Measurements from ENCODE around the gene BRD9. TPM values are rescaled to one million over a fixed set of nuclear protein-coding genes. Genes with fewer than 3 reads are reported as not detected.
"Not testable (repeated sequence)": the region's sequence is repeated elsewhere in the genome, so short reads cannot be mapped to it uniquely, and the experiment has no call there.

Gene BRD9
- total RNA-seq, 1 experiment from 2014 or later, result 77.6 TPM

DNA sequence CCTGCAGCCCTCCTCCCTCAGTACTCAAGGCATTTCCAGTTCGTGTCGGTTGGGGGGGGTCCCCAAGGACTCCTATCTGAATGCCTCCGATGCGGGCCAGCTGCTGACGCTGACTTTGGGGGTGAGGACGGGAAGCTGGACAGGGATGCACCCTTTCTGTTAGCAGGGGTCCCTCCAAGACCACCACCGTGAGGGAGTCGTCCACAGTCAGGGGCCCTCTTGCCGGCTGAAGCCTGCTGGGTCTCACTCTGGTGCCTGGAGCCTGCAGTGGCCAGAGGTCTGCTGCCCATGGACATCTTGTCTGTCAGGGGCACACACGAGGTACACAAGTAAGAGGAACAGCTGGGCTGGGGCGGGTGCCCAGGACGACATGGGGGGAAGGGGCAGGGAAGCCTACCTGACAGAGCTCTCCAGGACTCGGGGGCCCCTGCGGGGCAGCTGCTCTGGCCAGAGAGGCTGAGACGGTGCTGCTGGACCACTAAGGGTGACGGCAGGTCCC is 32.8 kb downstream of the BRD9 start:
- Histone ChIP-seq H3K4me1 (replicated peaks) (no peaks in the 10 kb centered on the region), H3K36me3 (peaks cover 42% of the 10 kb centered on the region), H3K27me3 (replicated peaks) (no peaks in the 10 kb centered on the region), H3K27ac (no peak overlapping the region), H3K9me3 (replicated peaks) (no peaks in the 10 kb centered on the region), H3K4me3 (no peak overlapping the region)
- no peak for DNase-seq (ENCODE audit: low read depth in 1 of 2, low spot score in 2 of 2)

DNA sequence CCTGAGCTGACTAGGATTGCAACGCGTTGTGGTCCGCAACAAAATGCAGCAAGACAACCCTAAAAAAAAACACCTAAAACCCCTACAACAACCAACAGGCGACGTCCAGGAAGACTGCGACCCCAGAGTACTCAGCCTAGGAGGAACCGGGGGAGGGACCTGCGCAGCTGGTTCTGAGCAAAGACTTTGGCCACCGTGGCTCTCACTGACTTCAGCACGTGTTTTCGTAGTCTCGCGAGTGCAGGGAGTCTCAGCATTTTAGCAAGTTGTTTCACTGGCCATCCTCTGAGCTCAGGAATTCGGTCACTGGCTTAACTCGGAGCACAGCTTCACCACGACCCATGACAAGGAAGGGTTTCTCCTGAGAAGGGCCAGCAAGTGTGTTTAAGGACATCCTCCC is 33.2 kb downstream of the BRD9 start:
- H3K27ac ChIP-seq, result no peak overlapping the region
- H3K27me3 ChIP-seq (replicated peaks), result no peaks in the 10 kb centered on the region
- H3K9me3 ChIP-seq (replicated peaks), result no peaks in the 10 kb centered on the region
- H3K4me1 ChIP-seq (replicated peaks), result no peaks in the 10 kb centered on the region
- H3K36me3 ChIP-seq, result peaks cover 38% of the 10 kb centered on the region
- H3K4me3 ChIP-seq, result no peak overlapping the region
- DNase-seq (ENCODE audit: low read depth in 1 of 2, low spot score in 2 of 2), result no peak

DNA sequence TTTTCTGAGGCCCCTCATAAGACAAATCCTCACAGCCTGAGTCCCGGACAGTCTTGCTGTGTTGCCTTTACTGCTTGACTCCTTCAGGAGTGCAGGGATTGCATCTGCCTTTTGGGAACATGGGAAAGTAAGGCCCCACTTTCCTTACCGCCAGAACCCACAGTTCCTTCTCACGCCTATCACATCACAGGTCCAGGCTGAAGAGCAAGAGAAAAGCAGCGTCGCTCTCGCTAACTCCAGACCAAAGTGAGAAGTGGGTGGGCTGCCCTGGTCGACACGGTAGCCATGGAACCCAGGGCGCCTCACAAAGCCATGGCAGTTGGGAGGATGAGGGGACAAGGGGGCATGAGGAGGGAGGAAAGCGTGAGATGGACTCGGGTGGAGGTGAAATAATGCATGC is 33.9 kb downstream of the BRD9 start:
- Histone ChIP-seq H3K27ac (no peak overlapping the region), H3K9me3 (replicated peaks) (no peaks in the 10 kb centered on the region), H3K4me1 (replicated peaks) (no peaks in the 10 kb centered on the region), H3K4me3 (no peak overlapping the region), H3K36me3 (peaks cover 31% of the 10 kb centered on the region), H3K27me3 (replicated peaks) (no peaks in the 10 kb centered on the region)
- DNase-seq (ENCODE audit: low read depth in 1 of 2, low spot score in 2 of 2), result no peak

DNA sequence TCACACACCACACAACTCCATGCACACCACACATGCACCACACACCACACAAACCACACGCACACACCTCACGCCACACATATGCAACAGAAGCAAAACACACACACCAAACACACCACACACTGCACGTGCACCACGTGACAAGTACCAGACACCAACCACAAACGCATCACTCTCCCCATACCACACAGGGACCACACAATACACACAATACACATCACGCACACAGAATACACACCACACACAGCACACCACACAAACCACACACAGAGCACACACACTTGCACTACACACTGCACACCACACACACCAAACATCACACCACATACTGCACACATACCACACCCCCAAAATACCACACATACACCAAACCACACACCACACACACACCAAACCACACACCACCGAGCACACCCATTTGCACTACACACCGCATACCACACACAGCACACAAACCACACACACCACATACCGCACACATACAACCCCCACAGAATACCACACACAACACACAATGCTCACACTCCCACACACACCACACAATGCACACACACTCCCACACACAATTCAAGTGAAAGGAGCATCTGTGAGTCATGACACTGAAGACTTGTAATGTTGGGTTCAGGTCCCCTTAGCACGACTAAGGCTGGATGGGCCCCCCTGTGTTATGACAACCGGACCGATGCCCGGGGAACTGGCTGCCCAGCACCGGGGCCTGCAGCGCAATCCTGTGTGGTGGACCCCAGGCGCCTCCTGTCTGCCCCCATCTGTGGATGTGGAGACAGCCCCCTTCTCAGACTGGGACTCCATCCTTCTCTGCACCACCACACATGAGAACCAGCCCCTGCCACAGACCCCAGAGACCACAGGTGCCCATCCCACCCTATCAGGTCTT is 35.8 kb downstream of the BRD9 start:
- DNase-seq (ENCODE audit: low read depth in 1 of 2, low spot score in 2 of 2), result no peak
- Histone ChIP-seq H3K4me1 (replicated peaks) (no peaks in the 10 kb centered on the region), H3K4me3 (no peak overlapping the region), H3K9me3 (replicated peaks) (no peaks in the 10 kb centered on the region), H3K27me3 (replicated peaks) (peaks cover 7% of the 10 kb centered on the region), H3K27ac (no peak overlapping the region), H3K36me3 (peaks cover 12% of the 10 kb centered on the region; the same call in 1 of the 2 replicates)

DNA sequence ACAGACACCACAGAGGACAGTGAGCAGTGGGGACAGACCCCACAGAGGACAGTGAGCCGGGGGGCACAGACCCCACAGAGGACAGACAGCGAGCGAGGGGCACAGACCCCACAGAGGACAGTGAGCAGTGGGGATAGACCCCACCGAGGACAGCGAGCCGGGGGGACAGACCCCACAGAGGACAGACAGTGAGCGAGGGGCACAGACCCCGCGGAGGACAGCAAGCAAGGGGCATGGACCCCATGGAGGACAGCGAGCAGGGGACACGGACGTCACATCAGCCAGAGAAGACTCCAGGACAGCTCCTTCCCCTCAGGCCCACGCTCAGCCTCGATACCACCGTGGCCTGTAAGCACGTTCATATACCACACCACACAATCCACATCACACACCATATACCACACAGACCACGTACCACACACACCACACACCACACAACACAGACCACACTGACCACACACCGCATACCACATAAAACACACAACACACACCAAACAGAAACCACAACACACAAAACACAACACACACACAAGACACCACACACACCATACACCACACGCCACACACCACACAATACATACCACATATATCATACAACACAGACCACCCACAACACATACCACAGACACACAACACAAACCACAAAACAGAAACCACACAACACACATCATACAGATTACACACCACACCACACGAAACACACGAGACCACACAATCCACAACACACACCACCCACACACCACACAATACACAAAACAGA is 36.6 kb downstream of the BRD9 start:
- DNase-seq (ENCODE audit: low read depth in 1 of 2, low spot score in 2 of 2), result no peak
- Histone ChIP-seq H3K27ac (no peak overlapping the region), H3K4me3 (no peak overlapping the region), H3K27me3 (replicated peaks) (peaks cover 15% of the 10 kb centered on the region), H3K4me1 (replicated peaks) (no peaks in the 10 kb centered on the region), H3K9me3 (replicated peaks) (no peaks in the 10 kb centered on the region), H3K36me3 (peaks cover 5% of the 10 kb centered on the region; the same call in 1 of the 2 replicates)

DNA sequence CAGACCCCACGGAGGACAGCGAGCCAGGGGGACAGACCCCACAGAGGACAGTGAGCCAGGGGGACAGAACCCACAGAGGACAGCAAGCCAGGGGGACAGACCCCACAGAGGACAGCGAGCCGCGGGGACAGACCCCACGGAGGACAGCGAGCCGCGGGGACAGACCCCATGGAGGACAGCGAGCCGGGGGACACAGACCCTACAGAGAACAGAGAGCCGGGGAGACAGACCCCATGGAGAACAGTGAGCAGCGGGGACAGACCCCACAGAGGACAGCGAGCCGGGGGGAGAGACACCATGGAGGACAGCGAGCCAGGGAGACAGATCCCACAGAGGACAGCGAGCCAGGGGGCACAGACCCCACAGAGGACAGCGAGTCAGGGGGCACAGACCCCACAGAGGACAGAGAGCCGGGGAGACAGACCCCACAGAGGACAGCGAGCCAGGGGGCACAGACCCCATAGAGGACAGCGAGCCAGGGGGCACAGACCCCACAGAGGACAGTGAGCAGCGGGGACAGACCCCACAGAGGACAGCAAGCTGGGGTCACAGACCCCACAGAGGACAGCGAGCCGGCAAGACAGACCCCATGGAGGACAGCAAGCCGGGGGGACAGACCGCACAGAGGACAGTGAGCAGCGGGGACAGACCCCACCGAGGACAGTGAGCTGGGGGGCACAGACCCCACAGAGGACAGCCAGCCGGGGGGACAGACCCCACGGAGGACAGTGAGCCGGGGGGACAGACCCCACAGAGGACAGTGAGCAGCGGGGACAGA is 37.4 kb downstream of the BRD9 start:
- DNase-seq (ENCODE audit: low read depth in 1 of 2, low spot score in 2 of 2), result no peak
- no peaks in the 10 kb centered on the region for H3K9me3 ChIP-seq (replicated peaks)
- H3K27ac ChIP-seq, result no peak overlapping the region
- no peaks in the 10 kb centered on the region for H3K4me1 ChIP-seq (replicated peaks)
- H3K4me3 ChIP-seq, result no peak overlapping the region
- H3K27me3 ChIP-seq (replicated peaks), result peaks cover 23% of the 10 kb centered on the region
- H3K36me3 ChIP-seq, result peaks cover 5% of the 10 kb centered on the region; the same call in 1 of the 2 replicates

DNA sequence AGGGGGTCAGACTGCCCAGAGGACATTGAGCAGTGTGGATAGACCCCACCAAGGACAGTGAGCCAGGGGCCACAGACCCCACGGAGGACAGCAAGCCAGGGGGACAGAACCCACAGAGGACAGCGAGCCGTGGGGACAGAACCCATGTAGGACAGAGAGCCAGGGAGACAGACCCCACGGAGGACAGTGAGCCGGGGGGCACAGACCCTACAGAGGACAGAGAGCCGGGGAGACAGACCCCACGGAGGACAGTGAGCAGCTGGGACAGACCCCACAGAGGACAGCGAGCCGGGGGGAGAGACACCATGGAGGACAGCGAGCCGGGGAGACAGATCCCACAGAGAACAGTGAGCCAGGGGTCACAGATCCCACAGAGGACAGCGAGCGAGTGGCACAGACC is 38.4 kb downstream of the BRD9 start:
- DNase-seq (ENCODE audit: low read depth in 1 of 2, low spot score in 2 of 2), result peak in 1 of 2 experiments; percentile 49
- Histone ChIP-seq H3K4me1 (replicated peaks) (no peaks in the 10 kb centered on the region), H3K27ac (no peak overlapping the region), H3K36me3 (no peaks in the 10 kb centered on the region; the same call in 1 of the 2 replicates), H3K4me3 (no peak overlapping the region), H3K27me3 (replicated peaks) (peaks cover 31% of the 10 kb centered on the region), H3K9me3 (replicated peaks) (no peaks in the 10 kb centered on the region)

DNA sequence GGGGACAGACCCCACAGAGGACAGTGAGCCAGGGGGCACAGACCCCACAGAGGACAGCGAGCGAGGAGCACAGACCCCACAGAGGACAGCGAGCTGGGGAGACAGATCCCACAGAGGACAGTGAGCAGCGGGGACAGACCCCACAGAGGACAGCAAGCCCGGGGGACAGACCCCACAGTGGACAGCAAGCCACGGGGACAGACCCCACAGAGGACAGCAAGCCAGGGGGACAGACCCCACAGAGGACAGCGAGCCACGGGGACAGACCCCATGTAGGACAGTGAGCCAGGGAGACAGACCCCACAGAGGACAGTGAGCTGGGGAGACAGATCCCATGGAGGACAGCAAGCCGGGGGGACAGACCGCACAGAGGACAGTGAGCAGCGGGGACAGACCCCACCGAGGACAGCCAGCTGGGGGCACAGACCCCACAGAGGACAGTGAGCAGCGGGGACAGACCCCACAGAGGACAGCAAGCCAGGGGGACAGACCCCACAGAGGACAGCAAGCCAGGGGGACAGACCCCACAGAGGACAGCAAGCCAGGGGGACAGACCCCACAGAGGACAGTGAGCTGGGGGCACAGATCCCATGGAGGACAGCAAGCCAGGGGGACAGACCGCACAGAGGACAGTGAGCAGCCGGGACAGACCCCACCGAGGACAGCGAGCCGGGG is 39.0 kb downstream of the BRD9 start:
- H3K4me3 ChIP-seq; H3K9me3 ChIP-seq (replicated peaks); H3K36me3 ChIP-seq; H3K4me1 ChIP-seq (replicated peaks); H3K27ac ChIP-seq: not testable (repeated sequence)
- DNase-seq (ENCODE audit: low read depth in 1 of 2, low spot score in 2 of 2), result peak in 1 of 2 experiments; percentile 41
- H3K27me3 ChIP-seq (replicated peaks), result peaks cover 37% of the 10 kb centered on the region

DNA sequence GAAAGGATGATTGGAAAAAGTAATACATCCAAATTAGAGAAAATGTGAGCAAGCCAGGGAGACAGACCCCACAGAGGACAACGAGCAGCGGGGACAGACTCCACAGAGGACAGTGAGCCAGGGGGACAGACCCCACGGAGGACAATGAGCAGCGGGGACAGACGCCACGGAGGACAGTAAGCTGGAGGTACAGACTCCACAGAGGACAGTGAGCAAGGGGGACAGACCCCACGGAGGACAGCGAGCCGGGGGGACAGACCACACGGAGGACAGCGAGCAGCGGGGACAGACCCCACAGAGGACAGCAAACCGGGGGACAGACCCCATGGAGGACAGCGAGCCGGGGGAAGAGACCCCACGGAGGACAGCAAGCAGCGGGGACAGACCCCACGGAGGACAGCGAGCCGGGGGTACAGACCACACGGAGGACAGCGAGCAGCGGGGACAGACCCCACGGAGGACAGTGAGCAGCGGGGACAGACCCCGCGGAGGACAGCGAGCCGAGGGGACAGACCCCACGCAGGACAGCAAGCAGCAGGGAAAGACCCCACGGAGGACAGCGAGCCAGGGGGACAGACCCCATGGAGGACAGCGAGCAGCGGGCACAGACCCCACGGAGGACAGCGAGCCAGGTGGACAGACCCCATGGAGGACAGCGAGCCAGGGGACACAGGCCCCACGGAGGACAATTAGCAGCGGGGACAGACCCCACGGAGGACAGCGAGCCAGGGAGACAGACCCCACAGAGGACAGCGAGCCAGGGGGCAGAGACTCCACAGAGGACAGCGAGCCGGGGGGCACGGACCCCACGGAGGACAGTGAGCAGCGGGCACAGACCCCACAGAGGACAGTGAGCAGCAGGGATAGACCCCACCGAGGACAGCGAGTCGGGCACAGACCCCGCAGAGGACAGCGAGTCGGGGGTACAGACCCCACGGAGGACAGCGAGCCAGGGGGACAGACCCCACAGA is 39.9 kb downstream of the BRD9 start:
- no peaks in the 10 kb centered on the region for H3K4me1 ChIP-seq (replicated peaks)
- no peaks in the 10 kb centered on the region for H3K9me3 ChIP-seq (replicated peaks)
- peak in 1 of 2 experiments; percentile 44 for DNase-seq (ENCODE audit: low read depth in 1 of 2, low spot score in 2 of 2)
- no peak overlapping the region for H3K4me3 ChIP-seq
- peaks cover 37% of the 10 kb centered on the region for H3K27me3 ChIP-seq (replicated peaks)
- no peaks in the 10 kb centered on the region for H3K36me3 ChIP-seq
- H3K27ac ChIP-seq, result no peak overlapping the region

DNA sequence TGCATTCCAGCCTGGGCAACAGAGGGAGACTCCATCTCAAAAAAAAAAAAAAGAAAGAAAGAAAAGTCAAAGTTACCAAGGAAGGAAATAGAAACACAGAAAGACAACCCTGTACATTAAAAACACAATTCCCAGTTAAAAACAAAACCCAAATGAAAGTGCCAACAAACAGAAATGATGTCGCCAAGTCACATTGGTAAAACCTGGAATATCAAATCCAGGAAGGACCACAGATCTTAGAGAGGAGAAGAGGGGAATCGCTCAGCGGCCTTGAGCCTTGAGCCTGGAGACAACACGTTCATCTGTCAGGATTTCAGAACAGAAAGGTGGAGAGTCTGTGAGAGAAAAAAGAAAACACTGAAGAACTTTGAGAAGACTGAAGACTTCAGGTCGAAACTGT is 40.6 kb downstream of the BRD9 start:
- no peak overlapping the region for H3K27ac ChIP-seq
- H3K4me1 ChIP-seq (replicated peaks), result no peaks in the 10 kb centered on the region
- H3K36me3 ChIP-seq, result no peaks in the 10 kb centered on the region
- H3K4me3 ChIP-seq, result no peak overlapping the region
- peak in 1 of 2 experiments; percentile 18 for DNase-seq (ENCODE audit: low read depth in 1 of 2, low spot score in 2 of 2)
- no peaks in the 10 kb centered on the region for H3K9me3 ChIP-seq (replicated peaks)
- peaks cover 37% of the 10 kb centered on the region for H3K27me3 ChIP-seq (replicated peaks)

DNA sequence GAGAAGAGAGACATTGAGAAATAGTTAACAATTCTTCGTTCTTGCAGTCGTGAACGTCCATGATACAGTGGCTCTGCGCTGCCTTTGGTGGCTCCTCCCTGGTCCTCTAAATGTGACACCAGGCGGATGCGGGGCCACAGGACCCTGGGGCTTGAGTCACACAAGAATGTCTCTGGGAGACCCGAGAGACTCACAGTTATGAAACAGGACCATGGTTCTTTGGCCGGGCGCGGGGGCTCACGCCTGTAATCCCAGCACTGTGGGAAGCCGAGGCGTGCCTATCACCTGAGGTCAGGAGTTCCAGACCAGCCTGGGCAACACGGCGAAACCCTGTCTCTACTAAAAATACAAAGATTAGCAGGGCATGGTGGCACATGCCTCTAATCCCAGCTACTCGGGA is 41.0 kb downstream of the BRD9 start:
- Histone ChIP-seq H3K36me3 (no peaks in the 10 kb centered on the region), H3K4me3 (no peak overlapping the region), H3K27me3 (replicated peaks) (peaks cover 37% of the 10 kb centered on the region), H3K4me1 (replicated peaks) (no peaks in the 10 kb centered on the region), H3K27ac (no peak overlapping the region), H3K9me3 (replicated peaks) (no peaks in the 10 kb centered on the region)
- DNase-seq (ENCODE audit: low read depth in 1 of 2, low spot score in 2 of 2), result peak in 1 of 2 experiments; percentile 43

DNA sequence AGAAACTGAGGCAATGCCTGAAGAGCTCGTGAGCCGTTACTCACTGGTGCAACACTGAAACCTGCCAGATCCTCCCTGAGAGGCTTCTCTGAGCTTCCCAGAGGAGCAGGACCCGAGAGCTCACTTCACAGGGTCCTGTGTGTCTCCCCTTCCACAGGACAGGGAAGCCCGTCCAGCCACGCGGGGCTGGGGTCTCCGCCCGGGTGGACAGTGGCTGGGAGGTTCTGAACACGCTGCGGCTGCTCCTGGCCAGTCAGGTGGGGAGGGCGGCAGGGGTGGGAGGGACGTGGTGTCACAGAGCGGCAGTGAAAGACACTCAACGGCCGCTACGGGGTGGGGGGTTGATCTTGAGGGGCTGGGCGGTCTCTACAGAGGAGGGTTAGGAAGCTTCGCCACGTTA is 41.5 kb downstream of the BRD9 start:
- H3K36me3 ChIP-seq, result no peaks in the 10 kb centered on the region
- DNase-seq (ENCODE audit: low read depth in 1 of 2, low spot score in 2 of 2), result peak in 1 of 2 experiments; percentile 44
- H3K9me3 ChIP-seq (replicated peaks), result no peaks in the 10 kb centered on the region
- H3K27me3 ChIP-seq (replicated peaks), result peaks cover 37% of the 10 kb centered on the region
- H3K4me1 ChIP-seq (replicated peaks), result no peaks in the 10 kb centered on the region
- no peak overlapping the region for H3K4me3 ChIP-seq
- H3K27ac ChIP-seq, result no peak overlapping the region
